Peyer's patch (tissue), 4 donors: Measurements from ENCODE around the gene BMP6. TPM values are rescaled to one million over a fixed set of nuclear protein-coding genes. Genes with fewer than 3 reads are reported as not detected.

ENCODE experiments used
- DNase-seq, 3 donors: peaks; one replicate each; pipeline ENCODE4 v3.0.0-alpha.2; 2017 to 2019
- H3K27ac ChIP-seq, 4 donors: fragments of 200-600 bp; sonication (generic); one replicate each; pipeline ENCODE4 v1.5.1; 2016 to 2019
- H3K27me3 ChIP-seq, 2 donors: fragments of 200-600 bp; sonication (generic); one replicate each; pipeline ENCODE4 v1.5.1; 2019
- H3K36me3 ChIP-seq, 3 donors: fragments of 200-600 bp; sonication (generic); one replicate each; pipeline ENCODE4 v1.5.1; 2016 to 2019
- H3K4me1 ChIP-seq, 4 donors: fragments of 200-600 bp; sonication (generic); one replicate each; pipeline ENCODE4 v1.5.1; 2016 to 2019
- H3K4me3 ChIP-seq, 4 donors: fragments of 200-600 bp; sonication (generic); 1 replicate in 3 of 4; 2 replicates in 1 of 4; pipeline ENCODE4 v1.5.1; 2016 to 2019; ENCODE audit warnings: mild to moderate bottlenecking in 1 of 4
- H3K9me3 ChIP-seq, 4 donors: fragments of 200-600 bp; sonication (generic); one replicate each; pipeline ENCODE4 v1.5.1; 2016 to 2019; ENCODE audit warnings: mild to moderate bottlenecking in 1 of 4
- POLR2A ChIP-seq, 2 donors: fragments of 450-650 bp; IDR thresholded peaks; one replicate each; pipeline ENCODE4 v1.5.1; 2017; ENCODE audit warnings: antibody characterized with exemption in 2 of 2, mild to moderate bottlenecking in 2 of 2, moderate library complexity in 2 of 2
- total RNA-seq, 4 donors: library from RNA; depleted of rRNA; stranded (reverse); fragments of >200 nt; gene quantifications; one replicate each; pipeline ENCODE4 v1.1.0, GENCODE V29; 2016
- TF ChIP-seq, protein P1 (sequence below), 6 experiments: fragments of 450-650 bp in 4 of 6; fragments of 200-600 bp in 2 of 6; sonication (generic) in 1 of 6; IDR thresholded peaks; one replicate each; pipeline ENCODE4 v1.5.1; 2017 to 2019; ENCODE audit warnings: antibody characterized with exemption in 6 of 6, mild to moderate bottlenecking in 3 of 6, moderate library complexity in 1 of 6

BMP6 gene
- total RNA-seq, 4 donors from 2014 or later, result 0.88 to 3.6 (median 2.2) TPM

DNA sequence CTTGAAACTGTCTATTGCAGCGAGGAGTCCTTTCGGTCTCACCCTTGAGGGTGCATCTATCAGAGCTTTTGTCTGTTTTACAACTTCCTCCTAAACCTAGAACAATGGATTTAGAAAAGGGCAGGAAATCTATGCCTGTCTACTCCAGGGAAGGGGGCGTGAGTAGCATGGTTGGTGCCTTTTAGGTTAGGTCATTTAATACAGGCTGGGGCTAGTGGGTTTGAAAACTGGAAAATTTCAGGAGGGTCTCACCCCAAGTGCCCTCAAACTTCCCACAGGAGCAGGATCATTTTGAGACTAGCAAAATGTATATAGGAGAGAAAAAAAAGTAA, 33.5 kb upstream of the BMP6 start:
- Histone ChIP-seq H3K27me3 (no peaks in the 10 kb centered on the region), H3K4me3 (no peak overlapping the region), H3K4me1 (no peaks in the 10 kb centered on the region), H3K36me3 (no peaks in the 10 kb centered on the region), H3K27ac (no peak overlapping the region), H3K9me3 (no peaks in the 10 kb centered on the region)
- DNase-seq, result no peak
- no peak for TF ChIP-seq POLR2A (IDR thresholded peaks at IDR 0.05)
- TF ChIP-seq, protein P1, sequence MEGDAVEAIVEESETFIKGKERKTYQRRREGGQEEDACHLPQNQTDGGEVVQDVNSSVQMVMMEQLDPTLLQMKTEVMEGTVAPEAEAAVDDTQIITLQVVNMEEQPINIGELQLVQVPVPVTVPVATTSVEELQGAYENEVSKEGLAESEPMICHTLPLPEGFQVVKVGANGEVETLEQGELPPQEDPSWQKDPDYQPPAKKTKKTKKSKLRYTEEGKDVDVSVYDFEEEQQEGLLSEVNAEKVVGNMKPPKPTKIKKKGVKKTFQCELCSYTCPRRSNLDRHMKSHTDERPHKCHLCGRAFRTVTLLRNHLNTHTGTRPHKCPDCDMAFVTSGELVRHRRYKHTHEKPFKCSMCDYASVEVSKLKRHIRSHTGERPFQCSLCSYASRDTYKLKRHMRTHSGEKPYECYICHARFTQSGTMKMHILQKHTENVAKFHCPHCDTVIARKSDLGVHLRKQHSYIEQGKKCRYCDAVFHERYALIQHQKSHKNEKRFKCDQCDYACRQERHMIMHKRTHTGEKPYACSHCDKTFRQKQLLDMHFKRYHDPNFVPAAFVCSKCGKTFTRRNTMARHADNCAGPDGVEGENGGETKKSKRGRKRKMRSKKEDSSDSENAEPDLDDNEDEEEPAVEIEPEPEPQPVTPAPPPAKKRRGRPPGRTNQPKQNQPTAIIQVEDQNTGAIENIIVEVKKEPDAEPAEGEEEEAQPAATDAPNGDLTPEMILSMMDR (IDR thresholded peaks at IDR 0.05), result no peak

- DNase-seq, result no peak
- TF ChIP-seq, protein P1 (IDR thresholded peaks at IDR 0.05), result no peak
- no peak for TF ChIP-seq POLR2A (IDR thresholded peaks at IDR 0.05)
- no peaks in the 10 kb centered on the region for H3K36me3 ChIP-seq
- H3K27ac ChIP-seq, result no peak overlapping the region
- H3K27me3 ChIP-seq, result no peaks in the 10 kb centered on the region
- no peak overlapping the region for H3K4me3 ChIP-seq
- H3K4me1 ChIP-seq, result no peaks in the 10 kb centered on the region
- H3K9me3 ChIP-seq, result no peaks in the 10 kb centered on the region
Observed at GRCh38 chr6:7693827-7694226, 32.1 kb upstream of the BMP6 start.

DNA sequence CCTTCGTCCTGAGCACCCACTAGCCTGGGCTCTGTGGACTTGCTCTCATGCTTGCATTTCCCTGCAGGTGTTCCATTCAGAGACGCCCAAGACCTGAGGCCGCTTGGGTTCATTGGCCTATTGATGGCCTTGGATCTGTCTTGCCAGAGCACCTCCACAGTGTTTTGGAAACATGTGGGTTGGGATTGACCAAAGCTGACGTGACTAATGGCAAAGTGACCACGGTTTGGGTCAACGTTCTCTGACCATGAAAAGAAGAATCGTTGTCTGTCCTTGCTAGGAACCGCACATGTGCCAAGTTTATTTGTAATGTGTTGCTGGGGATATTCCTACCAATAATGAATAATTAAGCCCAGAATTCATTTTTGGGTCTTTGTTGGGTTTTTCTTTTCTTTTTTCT, 29.8 kb upstream of the BMP6 start:
- H3K4me1 ChIP-seq, result no peaks in the 10 kb centered on the region
- no peak overlapping the region for H3K4me3 ChIP-seq
- H3K27ac ChIP-seq, result no peak overlapping the region
- no peak for TF ChIP-seq POLR2A (IDR thresholded peaks at IDR 0.05)
- TF ChIP-seq, protein P1 (IDR thresholded peaks at IDR 0.05), result no peak
- no peaks in the 10 kb centered on the region for H3K9me3 ChIP-seq
- H3K36me3 ChIP-seq, result no peaks in the 10 kb centered on the region
- DNase-seq, result no peak
- H3K27me3 ChIP-seq, result no peaks in the 10 kb centered on the region

GRCh38 chr6:7697432-7697819, 28.5 kb upstream of the BMP6 start:
- Histone ChIP-seq H3K9me3 (no peaks in the 10 kb centered on the region), H3K36me3 (no peaks in the 10 kb centered on the region), H3K27me3 (no peaks in the 10 kb centered on the region), H3K4me3 (no peak overlapping the region), H3K27ac (peak overlapping the region in 1 of 4 donors; percentile 25), H3K4me1 (no peaks in the 10 kb centered on the region)
- DNase-seq, result no peak
- TF ChIP-seq, protein P1 (IDR thresholded peaks at IDR 0.05), result no peak
- no peak for TF ChIP-seq POLR2A (IDR thresholded peaks at IDR 0.05)

GRCh38 chr6:7697820-7698623, 27.9 kb upstream of the BMP6 start:
- no peak for DNase-seq
- TF ChIP-seq, protein P1 (IDR thresholded peaks at IDR 0.05), result no peak
- TF ChIP-seq POLR2A (IDR thresholded peaks at IDR 0.05), result no peak
- Histone ChIP-seq H3K36me3 (no peaks in the 10 kb centered on the region), H3K4me1 (no peaks in the 10 kb centered on the region), H3K27ac (peak overlapping the region in 1 of 4 donors; percentile 25), H3K9me3 (no peaks in the 10 kb centered on the region), H3K27me3 (no peaks in the 10 kb centered on the region), H3K4me3 (no peak overlapping the region)
